DND-41 (cell line): Measurements from ENCODE around the gene DNAAF2.

Experiments used
- ATAC-seq: fragments of 200-7000 bp; cut with Tn5 transposase; 3 replicates; pipeline ENCODE4 v1.9.1; 2021; ENCODE audit warnings: low read depth; ENCODE audit not compliant: insufficient read depth
- DNase-seq: peaks from one replicate; pipeline ENCODE4 v3.0.0-alpha.2; 2020
- H2AFZ ChIP-seq: 2 replicates; pipeline ENCODE4 v1.6.0; 2012; ENCODE audit warnings: low read depth, low read length
- H3K27ac ChIP-seq: 2 replicates; pipeline ENCODE4 v1.5.1; 2012; ENCODE audit warnings: low read length, inconsistent platforms
- H3K27me3 ChIP-seq: fragments of 200-600 bp; sonication (generic); 2 replicates; pipeline ENCODE4 v1.6.0; 2012; ENCODE audit warnings: low read length, mild to moderate bottlenecking, inconsistent platforms; ENCODE audit not compliant: insufficient read depth, poor library complexity
- H3K36me3 ChIP-seq: 2 replicates; pipeline ENCODE4 v1.5.1; 2012; ENCODE audit warnings: low read length, inconsistent platforms; ENCODE audit not compliant: insufficient read depth
- H3K4me1 ChIP-seq: 2 replicates; pipeline ENCODE4 v1.5.1; 2012; ENCODE audit warnings: mild to moderate bottlenecking, low read length; ENCODE audit not compliant: insufficient read depth
- H3K4me2 ChIP-seq: 2 replicates; pipeline ENCODE4 v1.6.0; 2012; ENCODE audit warnings: mild to moderate bottlenecking, moderate library complexity, low read length, inconsistent platforms; ENCODE audit not compliant: insufficient read depth
- H3K4me3 ChIP-seq, 2 experiments: fragments of 200-600 bp in 1 of 2; shearing (Covaris generic) in 1 of 2; 2 replicates each; pipeline ENCODE4 v1.5.1; 2012 to 2016; ENCODE audit warnings: inconsistent platforms in 2 of 2, low read length in 2 of 2, mild to moderate bottlenecking in 2 of 2, low read depth in 1 of 2, moderate library complexity in 1 of 2
- H3K79me2 ChIP-seq: 2 replicates; pipeline ENCODE4 v1.6.0; 2012; ENCODE audit warnings: low read length, inconsistent platforms; ENCODE audit not compliant: insufficient read depth
- H3K9ac ChIP-seq: 2 replicates; pipeline ENCODE4 v1.6.0; 2012; ENCODE audit warnings: low read depth, mild to moderate bottlenecking, inconsistent platforms, low read length, moderate library complexity
- H3K9me3 ChIP-seq: 2 replicates; pipeline ENCODE4 v1.5.1; 2012; ENCODE audit warnings: low read length, moderate library complexity, mild to moderate bottlenecking, inconsistent platforms; ENCODE audit not compliant: insufficient read depth, severe bottlenecking
- H4K20me1 ChIP-seq: 2 replicates; pipeline ENCODE4 v1.6.0; 2012; ENCODE audit warnings: low read length; ENCODE audit not compliant: insufficient read depth
- EZH2 ChIP-seq: IDR thresholded peaks from 3 replicates; pipeline ENCODE4 v1.6.1; 2012; ENCODE audit warnings: borderline replicate concordance, low read depth, mild to moderate bottlenecking, moderate library complexity, low read length, inconsistent platforms; ENCODE audit not compliant: severe bottlenecking
- TF ChIP-seq, protein P1 (sequence below): IDR thresholded peaks from 2 replicates; pipeline ENCODE4 v1.5.1; 2012; ENCODE audit warnings: borderline replicate concordance, low read length, moderate library complexity, mild to moderate bottlenecking; ENCODE audit not compliant: poor library complexity, severe bottlenecking; ENCODE audit errors: extremely low read depth

DNAAF2 gene

DNA sequence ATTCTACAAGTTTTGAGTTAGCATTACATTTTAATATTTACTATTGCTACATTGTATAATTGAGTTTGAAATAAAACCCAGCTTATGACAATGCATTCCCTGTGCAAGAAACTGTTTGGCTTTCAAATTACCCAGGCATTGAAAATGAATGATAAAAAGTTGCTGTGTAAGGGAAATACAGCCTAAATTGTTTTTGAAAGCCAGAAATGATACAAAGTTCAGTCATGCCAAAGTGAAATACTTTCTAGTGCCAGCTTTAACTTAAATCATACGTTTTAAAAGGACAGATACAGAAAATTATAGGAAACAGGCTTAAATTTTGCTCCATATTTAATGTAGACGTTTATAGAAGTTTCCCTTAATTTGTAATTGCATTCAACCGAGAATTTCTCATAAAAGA, 11.7 kb downstream of the DNAAF2 start:
- peak overlapping the region; percentile 87 for H3K9ac ChIP-seq
- H3K9me3 ChIP-seq: no peaks in the 10 kb centered on the region
- peaks cover 95% of the 10 kb centered on the region for H3K79me2 ChIP-seq
- peaks cover 21% of the 10 kb centered on the region for H4K20me1 ChIP-seq
- peaks cover 50% of the 10 kb centered on the region for H3K4me1 ChIP-seq
- no peak overlapping the region for H2AFZ ChIP-seq
- H3K36me3 ChIP-seq: peaks cover 49% of the 10 kb centered on the region
- H3K4me3 ChIP-seq: peak overlapping the region; percentile 67 to 72; a peak in 3 of 4 replicates
- ATAC-seq (no peak), DNase-seq (no peak)
- H3K27ac ChIP-seq: no peak overlapping the region; the same call in 1 of the 2 replicates
- peak overlapping the region; percentile 90 for H3K4me2 ChIP-seq
- TF ChIP-seq, protein P1, sequence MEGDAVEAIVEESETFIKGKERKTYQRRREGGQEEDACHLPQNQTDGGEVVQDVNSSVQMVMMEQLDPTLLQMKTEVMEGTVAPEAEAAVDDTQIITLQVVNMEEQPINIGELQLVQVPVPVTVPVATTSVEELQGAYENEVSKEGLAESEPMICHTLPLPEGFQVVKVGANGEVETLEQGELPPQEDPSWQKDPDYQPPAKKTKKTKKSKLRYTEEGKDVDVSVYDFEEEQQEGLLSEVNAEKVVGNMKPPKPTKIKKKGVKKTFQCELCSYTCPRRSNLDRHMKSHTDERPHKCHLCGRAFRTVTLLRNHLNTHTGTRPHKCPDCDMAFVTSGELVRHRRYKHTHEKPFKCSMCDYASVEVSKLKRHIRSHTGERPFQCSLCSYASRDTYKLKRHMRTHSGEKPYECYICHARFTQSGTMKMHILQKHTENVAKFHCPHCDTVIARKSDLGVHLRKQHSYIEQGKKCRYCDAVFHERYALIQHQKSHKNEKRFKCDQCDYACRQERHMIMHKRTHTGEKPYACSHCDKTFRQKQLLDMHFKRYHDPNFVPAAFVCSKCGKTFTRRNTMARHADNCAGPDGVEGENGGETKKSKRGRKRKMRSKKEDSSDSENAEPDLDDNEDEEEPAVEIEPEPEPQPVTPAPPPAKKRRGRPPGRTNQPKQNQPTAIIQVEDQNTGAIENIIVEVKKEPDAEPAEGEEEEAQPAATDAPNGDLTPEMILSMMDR: no peak
- no peak for TF ChIP-seq EZH2
- no peaks in the 10 kb centered on the region for H3K27me3 ChIP-seq

DNA sequence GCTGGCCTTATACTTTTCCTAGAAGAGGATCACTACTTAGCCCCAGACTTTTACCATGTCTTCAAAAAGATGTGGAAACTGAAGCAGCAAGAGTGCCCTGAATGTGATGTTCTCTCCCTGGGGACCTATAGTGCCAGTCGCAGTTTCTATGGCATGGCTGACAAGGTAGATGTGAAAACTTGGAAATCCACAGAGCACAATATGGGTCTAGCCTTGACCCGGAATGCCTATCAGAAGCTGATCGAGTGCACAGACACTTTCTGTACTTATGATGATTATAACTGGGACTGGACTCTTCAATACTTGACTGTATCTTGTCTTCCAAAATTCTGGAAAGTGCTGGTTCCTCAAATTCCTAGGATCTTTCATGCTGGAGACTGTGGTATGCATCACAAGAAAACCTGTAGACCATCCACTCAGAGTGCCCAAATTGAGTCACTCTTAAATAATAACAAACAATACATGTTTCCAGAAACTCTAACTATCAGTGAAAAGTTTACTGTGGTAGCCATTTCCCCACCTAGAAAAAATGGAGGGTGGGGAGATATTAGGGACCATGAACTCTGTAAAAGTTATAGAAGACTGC, 12.9 kb downstream of the DNAAF2 start:
- DNase-seq: no peak
- H3K27me3 ChIP-seq: no peaks in the 10 kb centered on the region
- ATAC-seq: no peak
- H3K27ac ChIP-seq: peak overlapping the region; percentile 88
- H3K4me1 ChIP-seq: peaks cover 59% of the 10 kb centered on the region
- H3K4me3 ChIP-seq: peak overlapping the region; percentile 67 to 72; a peak in 3 of 4 replicates
- H3K36me3 ChIP-seq: peaks cover 62% of the 10 kb centered on the region
- H4K20me1 ChIP-seq: peaks cover 27% of the 10 kb centered on the region
- peak overlapping the region; percentile 87 for H3K9ac ChIP-seq
- H3K79me2 ChIP-seq: peaks cover 96% of the 10 kb centered on the region
- H2AFZ ChIP-seq: no peak overlapping the region
- no peaks in the 10 kb centered on the region for H3K9me3 ChIP-seq
- TF ChIP-seq EZH2: no peak
- TF ChIP-seq, protein P1: no peak
- H3K4me2 ChIP-seq: peak overlapping the region; percentile 90

DNA sequence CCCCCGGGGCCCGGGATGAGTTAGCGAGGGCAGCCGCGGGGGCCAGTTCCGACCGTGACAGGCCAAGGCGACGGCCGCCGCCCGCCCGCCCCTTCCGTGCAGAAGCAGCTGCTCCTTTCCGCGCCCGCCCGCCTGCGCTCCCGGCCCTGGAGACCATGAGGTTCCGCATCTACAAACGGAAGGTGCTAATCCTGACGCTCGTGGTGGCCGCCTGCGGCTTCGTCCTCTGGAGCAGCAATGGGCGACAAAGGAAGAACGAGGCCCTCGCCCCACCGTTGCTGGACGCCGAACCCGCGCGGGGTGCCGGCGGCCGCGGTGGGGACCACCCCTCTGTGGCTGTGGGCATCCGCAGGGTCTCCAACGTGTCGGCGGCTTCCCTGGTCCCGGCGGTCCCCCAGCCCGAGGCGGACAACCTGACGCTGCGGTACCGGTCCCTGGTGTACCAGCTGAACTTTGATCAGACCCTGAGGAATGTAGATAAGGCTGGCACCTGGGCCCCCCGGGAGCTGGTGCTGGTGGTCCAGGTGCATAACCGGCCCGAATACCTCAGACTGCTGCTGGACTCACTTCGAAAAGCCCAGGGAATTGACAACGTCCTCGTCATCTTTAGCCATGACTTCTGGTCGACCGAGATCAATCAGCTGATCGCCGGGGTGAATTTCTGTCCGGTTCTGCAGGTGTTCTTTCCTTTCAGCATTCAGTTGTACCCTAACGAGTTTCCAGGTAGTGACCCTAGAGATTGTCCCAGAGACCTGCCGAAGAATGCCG, 13.7 kb downstream of the DNAAF2 start:
- Histone ChIP-seq H3K79me2 (peaks cover 94% of the 10 kb centered on the region), H3K9me3 (no peaks in the 10 kb centered on the region), H2AFZ (peak overlapping the region; percentile 77), H3K4me1 (peaks cover 59% of the 10 kb centered on the region), H4K20me1 (peaks cover 31% of the 10 kb centered on the region), H3K36me3 (peaks cover 63% of the 10 kb centered on the region), H3K27me3 (no peaks in the 10 kb centered on the region), H3K9ac (peak overlapping the region; percentile 87), H3K4me2 (peak overlapping the region; percentile 90), H3K27ac (peak overlapping the region; percentile 88), H3K4me3 (peak overlapping the region; percentile 67 to 72)
- TF ChIP-seq, protein P1: no peak
- TF ChIP-seq EZH2: no peak
- ATAC-seq (peak; percentile 36), DNase-seq (peak; percentile 74)
